ENCODE measurements around the gene CHAF1A.
A peak's percentile ranks its signal among the peaks of the same experiment; 100 is the strongest.

Gene CHAF1A

DNA sequence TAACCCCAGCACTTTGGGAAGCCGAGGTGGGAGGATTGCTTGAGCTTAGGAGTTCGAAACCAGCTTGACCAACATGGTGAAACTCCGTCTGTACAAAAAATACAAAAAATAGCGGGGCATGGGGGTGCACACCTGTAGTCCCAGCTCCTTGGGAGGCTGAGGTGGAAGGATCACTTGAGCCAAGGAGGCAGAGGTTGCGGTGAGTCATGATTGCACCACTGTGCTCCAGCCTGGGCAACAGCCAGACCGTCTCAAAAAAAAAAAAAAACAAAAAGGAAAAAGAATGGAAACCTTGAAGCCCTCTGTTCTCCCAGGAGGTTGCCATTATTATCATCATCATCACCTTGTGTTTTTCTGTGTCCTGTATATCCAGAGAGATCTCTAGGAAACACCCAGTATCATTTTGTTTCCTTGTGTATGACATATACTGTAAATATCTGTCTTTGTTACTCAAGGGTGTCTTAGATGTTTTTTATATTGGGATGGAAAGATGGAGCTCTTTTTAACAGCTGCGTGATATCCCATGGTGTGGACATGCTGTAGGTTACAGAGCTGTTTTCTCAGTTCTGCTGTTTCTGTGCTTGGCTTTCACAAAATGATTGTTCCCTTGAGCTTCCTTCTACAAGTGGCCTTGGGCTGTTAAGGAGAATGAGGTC, 11.8 kb downstream of the CHAF1A start (continued):
- TF ChIP-seq, protein P1, sequence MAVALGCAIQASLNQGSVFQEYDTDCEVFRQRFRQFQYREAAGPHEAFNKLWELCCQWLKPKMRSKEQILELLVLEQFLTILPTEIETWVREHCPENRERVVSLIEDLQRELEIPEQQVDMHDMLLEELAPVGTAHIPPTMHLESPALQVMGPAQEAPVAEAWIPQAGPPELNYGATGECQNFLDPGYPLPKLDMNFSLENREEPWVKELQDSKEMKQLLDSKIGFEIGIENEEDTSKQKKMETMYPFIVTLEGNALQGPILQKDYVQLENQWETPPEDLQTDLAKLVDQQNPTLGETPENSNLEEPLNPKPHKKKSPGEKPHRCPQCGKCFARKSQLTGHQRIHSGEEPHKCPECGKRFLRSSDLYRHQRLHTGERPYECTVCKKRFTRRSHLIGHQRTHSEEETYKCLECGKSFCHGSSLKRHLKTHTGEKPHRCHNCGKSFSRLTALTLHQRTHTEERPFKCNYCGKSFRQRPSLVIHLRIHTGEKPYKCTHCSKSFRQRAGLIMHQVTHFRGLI (tag by site-specific recombination; IDR thresholded peaks at IDR 0.05) = no peak
- TF ChIP-seq EGR2 (tag by site-specific recombination; IDR thresholded peaks at IDR 0.05; ENCODE audit: low read depth) (no peak), SCRT1 (tag by site-specific recombination; IDR thresholded peaks at IDR 0.05; ENCODE audit: borderline replicate concordance) (peak; percentile 7; the same call in 1 of the 2 replicates), SP3 (tag by site-specific recombination; IDR thresholded peaks at IDR 0.05) (no peak), WT1 (tag by site-specific recombination; IDR thresholded peaks at IDR 0.05) (no peak), ZNF629 (tag by site-specific recombination; IDR thresholded peaks at IDR 0.05) (0 out of 2 replicates have a peak, but pooled peaks have one; percentile 17), ZNF747 (tag by site-specific recombination; IDR thresholded peaks at IDR 0.05) (no peak), ZNF133 (tag by site-specific recombination; IDR thresholded peaks at IDR 0.05) (no peak), SCRT2 (tag by site-specific recombination; IDR thresholded peaks at IDR 0.05) (peak; percentile 41; the same call in 1 of the 2 replicates), ZFHX2 (tag by site-specific recombination; conservative IDR thresholded peaks at IDR 0.05) (no peak), ZNF37A (tag by site-specific recombination; IDR thresholded peaks at IDR 0.05) (no peak), ZEB2 (tag by site-specific recombination; IDR thresholded peaks at IDR 0.05) (peak; percentile 48; the same call in 1 of the 2 replicates), ZNF391 (tag by site-specific recombination; IDR thresholded peaks at IDR 0.05; ENCODE audit: borderline replicate concordance, low read depth) (no peak), ZNF843 (tag by site-specific recombination; IDR thresholded peaks at IDR 0.05) (no peak), ZNF707 (tag by site-specific recombination; IDR thresholded peaks at IDR 0.05) (no peak), SP7 (tag by site-specific recombination; IDR thresholded peaks at IDR 0.05) (0 out of 2 replicates have a peak, but pooled peaks have one; percentile 23), ZNF544 (tag by site-specific recombination; IDR thresholded peaks at IDR 0.05) (no peak), KLF16 (tag by site-specific recombination; IDR thresholded peaks at IDR 0.05) (no peak), ZNF623 (tag by site-specific recombination; IDR thresholded peaks at IDR 0.05) (no peak), ZNF530 (tag by site-specific recombination; IDR thresholded peaks at IDR 0.05; ENCODE audit: low read depth) (no peak), ZNF433 (tag by site-specific recombination; IDR thresholded peaks at IDR 0.05; ENCODE audit: low read depth) (no peak), ZNF426 (tag by site-specific recombination; IDR thresholded peaks at IDR 0.05) (no peak), ZNF366 (tag by site-specific recombination; conservative IDR thresholded peaks at IDR 0.05) (0 out of 2 replicates have a peak, but pooled peaks have one; percentile 23), MEIS1 (CRISPR knock-in tag; IDR thresholded peaks at IDR 0.05; ENCODE audit: borderline replicate concordance) (no peak)
- TF ChIP-seq, protein P2, sequence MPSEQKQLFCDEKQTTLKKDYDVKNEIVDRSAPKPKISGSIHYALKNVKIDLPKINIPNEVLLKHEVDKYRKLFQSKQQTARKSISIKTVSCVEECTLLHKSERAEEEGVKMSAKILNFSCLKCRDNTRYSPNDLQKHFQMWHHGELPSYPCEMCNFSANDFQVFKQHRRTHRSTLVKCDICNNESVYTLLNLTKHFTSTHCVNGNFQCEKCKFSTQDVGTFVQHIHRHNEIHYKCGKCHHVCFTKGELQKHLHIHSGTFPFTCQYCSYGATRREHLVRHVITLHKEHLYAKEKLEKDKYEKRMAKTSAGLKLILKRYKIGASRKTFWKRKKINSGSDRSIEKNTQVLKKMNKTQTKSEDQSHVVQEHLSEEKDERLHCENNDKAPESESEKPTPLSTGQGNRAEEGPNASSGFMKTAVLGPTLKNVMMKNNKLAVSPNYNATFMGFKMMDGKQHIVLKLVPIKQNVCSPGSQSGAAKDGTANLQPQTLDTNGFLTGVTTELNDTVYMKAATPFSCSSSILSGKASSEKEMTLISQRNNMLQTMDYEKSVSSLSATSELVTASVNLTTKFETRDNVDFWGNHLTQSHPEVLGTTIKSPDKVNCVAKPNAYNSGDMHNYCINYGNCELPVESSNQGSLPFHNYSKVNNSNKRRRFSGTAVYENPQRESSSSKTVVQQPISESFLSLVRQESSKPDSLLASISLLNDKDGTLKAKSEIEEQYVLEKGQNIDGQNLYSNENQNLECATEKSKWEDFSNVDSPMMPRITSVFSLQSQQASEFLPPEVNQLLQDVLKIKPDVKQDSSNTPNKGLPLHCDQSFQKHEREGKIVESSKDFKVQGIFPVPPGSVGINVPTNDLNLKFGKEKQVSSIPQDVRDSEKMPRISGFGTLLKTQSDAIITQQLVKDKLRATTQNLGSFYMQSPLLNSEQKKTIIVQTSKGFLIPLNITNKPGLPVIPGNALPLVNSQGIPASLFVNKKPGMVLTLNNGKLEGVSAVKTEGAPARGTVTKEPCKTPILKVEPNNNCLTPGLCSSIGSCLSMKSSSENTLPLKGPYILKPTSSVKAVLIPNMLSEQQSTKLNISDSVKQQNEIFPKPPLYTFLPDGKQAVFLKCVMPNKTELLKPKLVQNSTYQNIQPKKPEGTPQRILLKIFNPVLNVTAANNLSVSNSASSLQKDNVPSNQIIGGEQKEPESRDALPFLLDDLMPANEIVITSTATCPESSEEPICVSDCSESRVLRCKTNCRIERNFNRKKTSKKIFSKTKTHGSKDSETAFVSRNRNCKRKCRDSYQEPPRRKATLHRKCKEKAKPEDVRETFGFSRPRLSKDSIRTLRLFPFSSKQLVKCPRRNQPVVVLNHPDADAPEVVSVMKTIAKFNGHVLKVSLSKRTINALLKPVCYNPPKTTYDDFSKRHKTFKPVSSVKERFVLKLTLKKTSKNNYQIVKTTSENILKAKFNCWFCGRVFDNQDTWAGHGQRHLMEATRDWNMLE (tag by site-specific recombination; conservative IDR thresholded peaks at IDR 0.05; ENCODE audit: low read depth) = no peak
- TF ChIP-seq, protein P3, sequence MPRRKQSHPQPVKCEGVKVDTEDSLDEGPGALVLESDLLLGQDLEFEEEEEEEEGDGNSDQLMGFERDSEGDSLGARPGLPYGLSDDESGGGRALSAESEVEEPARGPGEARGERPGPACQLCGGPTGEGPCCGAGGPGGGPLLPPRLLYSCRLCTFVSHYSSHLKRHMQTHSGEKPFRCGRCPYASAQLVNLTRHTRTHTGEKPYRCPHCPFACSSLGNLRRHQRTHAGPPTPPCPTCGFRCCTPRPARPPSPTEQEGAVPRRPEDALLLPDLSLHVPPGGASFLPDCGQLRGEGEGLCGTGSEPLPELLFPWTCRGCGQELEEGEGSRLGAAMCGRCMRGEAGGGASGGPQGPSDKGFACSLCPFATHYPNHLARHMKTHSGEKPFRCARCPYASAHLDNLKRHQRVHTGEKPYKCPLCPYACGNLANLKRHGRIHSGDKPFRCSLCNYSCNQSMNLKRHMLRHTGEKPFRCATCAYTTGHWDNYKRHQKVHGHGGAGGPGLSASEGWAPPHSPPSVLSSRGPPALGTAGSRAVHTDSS (tag by site-specific recombination; IDR thresholded peaks at IDR 0.05) = 0 out of 2 replicates have a peak, but pooled peaks have one; percentile 20

Measured in HEK293 (cell line).